ENCODE results near the gene GNG12. TPM values are rescaled to one million over a fixed set of nuclear protein-coding genes. Genes with fewer than 3 reads are reported as not detected.

Gene GNG12
- total RNA-seq, 1 experiment from 2014 or later: 23.7 TPM

- Mint-ChIP-seq H3K27me3 (ENCODE audit: low read depth) (no peaks in the 10 kb centered on the region), H3K9me3 (no peaks in the 10 kb centered on the region), H3K4me3 (no peak overlapping the region), H3K36me3 (no peaks in the 10 kb centered on the region), H3K4me1 (peaks cover 17% of the 10 kb centered on the region), H3K27ac (no peak overlapping the region)
- CTCF ChIA-PET: interaction anchor here (1.0 to 3.2 kb wide), 6 partner anchors 10 to 45 kb away, joined by 3 to 20 read pairs (median 5); no protein-coding TSS in a partner anchor
- TF ChIP-seq MXD4 (CRISPR knock-in tag; IDR thresholded peaks at IDR 0.05; ENCODE audit: borderline replicate concordance) (no peak), CREB1 (CRISPR knock-in tag; IDR thresholded peaks at IDR 0.05) (no peak), ZNF396 (CRISPR knock-in tag; IDR thresholded peaks at IDR 0.05; ENCODE audit: borderline replicate concordance) (no peak), ZNF671 (CRISPR knock-in tag; IDR thresholded peaks at IDR 0.05) (no peak)
- DNase-seq (ENCODE audit: low spot score) (peak; percentile 12), ATAC-seq (peak; percentile 59)
- POLR2A ChIA-PET: interaction anchor here (1.0 kb wide), 1 partner anchor 9 kb away, joined by 3 read pairs; no protein-coding TSS in a partner anchor
Observed at GRCh38 chr1:67721112-67721511, 112.2 kb downstream of the GNG12 start.

- ATAC-seq (no peak), DNase-seq (ENCODE audit: low spot score) (no peak)
- Mint-ChIP-seq H3K36me3 (no peaks in the 10 kb centered on the region), H3K4me3 (no peak overlapping the region), H3K4me1 (peaks cover 11% of the 10 kb centered on the region), H3K27ac (no peak overlapping the region), H3K27me3 (ENCODE audit: low read depth) (no peaks in the 10 kb centered on the region), H3K9me3 (no peaks in the 10 kb centered on the region)
- TF ChIP-seq KAT7 (CRISPR knock-in tag; IDR thresholded peaks at IDR 0.05; ENCODE audit: borderline replicate concordance): no peak
- TF ChIP-seq, protein P1, sequence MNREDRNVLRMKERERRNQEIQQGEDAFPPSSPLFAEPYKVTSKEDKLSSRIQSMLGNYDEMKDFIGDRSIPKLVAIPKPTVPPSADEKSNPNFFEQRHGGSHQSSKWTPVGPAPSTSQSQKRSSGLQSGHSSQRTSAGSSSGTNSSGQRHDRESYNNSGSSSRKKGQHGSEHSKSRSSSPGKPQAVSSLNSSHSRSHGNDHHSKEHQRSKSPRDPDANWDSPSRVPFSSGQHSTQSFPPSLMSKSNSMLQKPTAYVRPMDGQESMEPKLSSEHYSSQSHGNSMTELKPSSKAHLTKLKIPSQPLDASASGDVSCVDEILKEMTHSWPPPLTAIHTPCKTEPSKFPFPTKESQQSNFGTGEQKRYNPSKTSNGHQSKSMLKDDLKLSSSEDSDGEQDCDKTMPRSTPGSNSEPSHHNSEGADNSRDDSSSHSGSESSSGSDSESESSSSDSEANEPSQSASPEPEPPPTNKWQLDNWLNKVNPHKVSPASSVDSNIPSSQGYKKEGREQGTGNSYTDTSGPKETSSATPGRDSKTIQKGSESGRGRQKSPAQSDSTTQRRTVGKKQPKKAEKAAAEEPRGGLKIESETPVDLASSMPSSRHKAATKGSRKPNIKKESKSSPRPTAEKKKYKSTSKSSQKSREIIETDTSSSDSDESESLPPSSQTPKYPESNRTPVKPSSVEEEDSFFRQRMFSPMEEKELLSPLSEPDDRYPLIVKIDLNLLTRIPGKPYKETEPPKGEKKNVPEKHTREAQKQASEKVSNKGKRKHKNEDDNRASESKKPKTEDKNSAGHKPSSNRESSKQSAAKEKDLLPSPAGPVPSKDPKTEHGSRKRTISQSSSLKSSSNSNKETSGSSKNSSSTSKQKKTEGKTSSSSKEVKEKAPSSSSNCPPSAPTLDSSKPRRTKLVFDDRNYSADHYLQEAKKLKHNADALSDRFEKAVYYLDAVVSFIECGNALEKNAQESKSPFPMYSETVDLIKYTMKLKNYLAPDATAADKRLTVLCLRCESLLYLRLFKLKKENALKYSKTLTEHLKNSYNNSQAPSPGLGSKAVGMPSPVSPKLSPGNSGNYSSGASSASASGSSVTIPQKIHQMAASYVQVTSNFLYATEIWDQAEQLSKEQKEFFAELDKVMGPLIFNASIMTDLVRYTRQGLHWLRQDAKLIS (CRISPR knock-in tag; IDR thresholded peaks at IDR 0.05; ENCODE audit: borderline replicate concordance): no peak
- TF ChIP-seq, protein P2, sequence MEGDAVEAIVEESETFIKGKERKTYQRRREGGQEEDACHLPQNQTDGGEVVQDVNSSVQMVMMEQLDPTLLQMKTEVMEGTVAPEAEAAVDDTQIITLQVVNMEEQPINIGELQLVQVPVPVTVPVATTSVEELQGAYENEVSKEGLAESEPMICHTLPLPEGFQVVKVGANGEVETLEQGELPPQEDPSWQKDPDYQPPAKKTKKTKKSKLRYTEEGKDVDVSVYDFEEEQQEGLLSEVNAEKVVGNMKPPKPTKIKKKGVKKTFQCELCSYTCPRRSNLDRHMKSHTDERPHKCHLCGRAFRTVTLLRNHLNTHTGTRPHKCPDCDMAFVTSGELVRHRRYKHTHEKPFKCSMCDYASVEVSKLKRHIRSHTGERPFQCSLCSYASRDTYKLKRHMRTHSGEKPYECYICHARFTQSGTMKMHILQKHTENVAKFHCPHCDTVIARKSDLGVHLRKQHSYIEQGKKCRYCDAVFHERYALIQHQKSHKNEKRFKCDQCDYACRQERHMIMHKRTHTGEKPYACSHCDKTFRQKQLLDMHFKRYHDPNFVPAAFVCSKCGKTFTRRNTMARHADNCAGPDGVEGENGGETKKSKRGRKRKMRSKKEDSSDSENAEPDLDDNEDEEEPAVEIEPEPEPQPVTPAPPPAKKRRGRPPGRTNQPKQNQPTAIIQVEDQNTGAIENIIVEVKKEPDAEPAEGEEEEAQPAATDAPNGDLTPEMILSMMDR (IDR thresholded peaks at IDR 0.05): no peak
- TF ChIP-seq, protein P3, sequence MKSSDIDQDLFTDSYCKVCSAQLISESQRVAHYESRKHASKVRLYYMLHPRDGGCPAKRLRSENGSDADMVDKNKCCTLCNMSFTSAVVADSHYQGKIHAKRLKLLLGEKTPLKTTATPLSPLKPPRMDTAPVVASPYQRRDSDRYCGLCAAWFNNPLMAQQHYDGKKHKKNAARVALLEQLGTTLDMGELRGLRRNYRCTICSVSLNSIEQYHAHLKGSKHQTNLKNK (CRISPR knock-in tag; IDR thresholded peaks at IDR 0.05): no peak
- TF ChIP-seq ZNF396 (CRISPR knock-in tag; IDR thresholded peaks at IDR 0.05; ENCODE audit: borderline replicate concordance): no peak
- TF ChIP-seq ETV6 (CRISPR knock-in tag; IDR thresholded peaks at IDR 0.05): no peak
- no peak for TF ChIP-seq ZNF317 (CRISPR knock-in tag; IDR thresholded peaks at IDR 0.05; ENCODE audit: borderline replicate concordance, low read depth)
- no peak for TF ChIP-seq ZBTB21 (CRISPR knock-in tag; IDR thresholded peaks at IDR 0.05; ENCODE audit: borderline replicate concordance)
- no peak for TF ChIP-seq ZNF512 (CRISPR knock-in tag; IDR thresholded peaks at IDR 0.05; ENCODE audit: borderline replicate concordance)
- no peak for TF ChIP-seq CBFB (CRISPR knock-in tag; IDR thresholded peaks at IDR 0.05; ENCODE audit: low read depth)
- TF ChIP-seq FOXP1 (CRISPR knock-in tag; IDR thresholded peaks at IDR 0.05; ENCODE audit: borderline replicate concordance): no peak
- TF ChIP-seq JUN (CRISPR knock-in tag; IDR thresholded peaks at IDR 0.05): no peak
- no peak for TF ChIP-seq TP53 (CRISPR knock-in tag; IDR thresholded peaks at IDR 0.05)
- TF ChIP-seq ZNF263 (CRISPR knock-in tag; IDR thresholded peaks at IDR 0.05; ENCODE audit: low read depth): no peak
- no peak for TF ChIP-seq ZNF416 (CRISPR knock-in tag; IDR thresholded peaks at IDR 0.05)
- TF ChIP-seq NFATC4 (CRISPR knock-in tag; IDR thresholded peaks at IDR 0.05): no peak
- TF ChIP-seq, protein P4, sequence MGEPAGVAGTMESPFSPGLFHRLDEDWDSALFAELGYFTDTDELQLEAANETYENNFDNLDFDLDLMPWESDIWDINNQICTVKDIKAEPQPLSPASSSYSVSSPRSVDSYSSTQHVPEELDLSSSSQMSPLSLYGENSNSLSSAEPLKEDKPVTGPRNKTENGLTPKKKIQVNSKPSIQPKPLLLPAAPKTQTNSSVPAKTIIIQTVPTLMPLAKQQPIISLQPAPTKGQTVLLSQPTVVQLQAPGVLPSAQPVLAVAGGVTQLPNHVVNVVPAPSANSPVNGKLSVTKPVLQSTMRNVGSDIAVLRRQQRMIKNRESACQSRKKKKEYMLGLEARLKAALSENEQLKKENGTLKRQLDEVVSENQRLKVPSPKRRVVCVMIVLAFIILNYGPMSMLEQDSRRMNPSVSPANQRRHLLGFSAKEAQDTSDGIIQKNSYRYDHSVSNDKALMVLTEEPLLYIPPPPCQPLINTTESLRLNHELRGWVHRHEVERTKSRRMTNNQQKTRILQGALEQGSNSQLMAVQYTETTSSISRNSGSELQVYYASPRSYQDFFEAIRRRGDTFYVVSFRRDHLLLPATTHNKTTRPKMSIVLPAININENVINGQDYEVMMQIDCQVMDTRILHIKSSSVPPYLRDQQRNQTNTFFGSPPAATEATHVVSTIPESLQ (CRISPR knock-in tag; IDR thresholded peaks at IDR 0.05): no peak
- no peak for TF ChIP-seq HMGA2 (CRISPR knock-in tag; IDR thresholded peaks at IDR 0.05)
- no peak for TF ChIP-seq NFE2L1 (CRISPR knock-in tag; IDR thresholded peaks at IDR 0.05)
- ChIA-PET CTCF (interaction anchor here (0.9 to 3.2 kb wide), 3 partner anchors 41 to 47 kb away, joined by 3 to 20 read pairs (median 9); no protein-coding TSS in a partner anchor), POLR2A (no interaction called here)
Observed at GRCh38 chr1:67719329-67720196, 113.7 kb downstream of the GNG12 start.
